BE2C (cell line): ENCODE measurements around the gene ADAMTS18.

ENCODE experiments used
- DNase-seq: peaks from one replicate; pipeline ENCODE4 v3.0.0-alpha.2; 2020
- H3K27me3 ChIP-seq: fragments of 250-450 bp; sonication (Bioruptor Pico); 2 replicates; pipeline ENCODE4 v1.5.1; 2020; ENCODE audit warnings: mild to moderate bottlenecking
- H3K36me3 ChIP-seq: fragments of 250-450 bp; sonication (Bioruptor Pico); 2 replicates; pipeline ENCODE4 v1.5.1; 2020; ENCODE audit warnings: mild to moderate bottlenecking
- H3K4me1 ChIP-seq: fragments of 250-450 bp; sonication (Bioruptor Pico); 2 replicates; pipeline ENCODE4 v1.5.1; 2020
- H3K4me3 ChIP-seq: 2 replicates; pipeline ENCODE4 v1.5.1; 2011; ENCODE audit warnings: low read depth, low read length
- H3K9me3 ChIP-seq: fragments of 250-450 bp; sonication (Bioruptor Pico); 2 replicates; pipeline ENCODE4 v1.5.1; 2020
- CTCF ChIP-seq: IDR thresholded peaks from 2 replicates; pipeline ENCODE4 v1.5.1; 2012; ENCODE audit warnings: mild to moderate bottlenecking, low read depth, low read length

Gene ADAMTS18

GRCh38 chr16:77307426-77308162, 127.2 kb downstream of the ADAMTS18 start:
- H3K4me1 ChIP-seq, result no peaks in the 10 kb centered on the region

GRCh38 chr16:77306075-77306474, 128.8 kb downstream of the ADAMTS18 start:
- no peaks in the 10 kb centered on the region for H3K27me3 ChIP-seq
- no peak for TF ChIP-seq CTCF
- H3K4me3 ChIP-seq, result no peak overlapping the region
- H3K4me1 ChIP-seq, result no peaks in the 10 kb centered on the region
- no peaks in the 10 kb centered on the region for H3K9me3 ChIP-seq
- no peaks in the 10 kb centered on the region for H3K36me3 ChIP-seq
- DNase-seq, result no peak

More at GRCh38 chr16:77307426-77308162, 127.2 kb downstream of the ADAMTS18 start:
- H3K27me3 ChIP-seq, result no peaks in the 10 kb centered on the region
- no peaks in the 10 kb centered on the region for H3K36me3 ChIP-seq
- H3K4me3 ChIP-seq, result no peak overlapping the region
- H3K9me3 ChIP-seq, result no peaks in the 10 kb centered on the region
- TF ChIP-seq CTCF, result no peak
- no peak for DNase-seq

GRCh38 chr16:77304877-77305276, 130.0 kb downstream of the ADAMTS18 start:
- no peak for TF ChIP-seq CTCF
- no peak overlapping the region for H3K4me3 ChIP-seq
- H3K9me3 ChIP-seq, result no peaks in the 10 kb centered on the region
- no peak for DNase-seq
- H3K27me3 ChIP-seq, result no peaks in the 10 kb centered on the region
- H3K4me1 ChIP-seq, result no peaks in the 10 kb centered on the region
- no peaks in the 10 kb centered on the region for H3K36me3 ChIP-seq

GRCh38 chr16:77304134-77304533, 130.7 kb downstream of the ADAMTS18 start:
- H3K4me1 ChIP-seq, result no peaks in the 10 kb centered on the region
- no peak for DNase-seq

DNA sequence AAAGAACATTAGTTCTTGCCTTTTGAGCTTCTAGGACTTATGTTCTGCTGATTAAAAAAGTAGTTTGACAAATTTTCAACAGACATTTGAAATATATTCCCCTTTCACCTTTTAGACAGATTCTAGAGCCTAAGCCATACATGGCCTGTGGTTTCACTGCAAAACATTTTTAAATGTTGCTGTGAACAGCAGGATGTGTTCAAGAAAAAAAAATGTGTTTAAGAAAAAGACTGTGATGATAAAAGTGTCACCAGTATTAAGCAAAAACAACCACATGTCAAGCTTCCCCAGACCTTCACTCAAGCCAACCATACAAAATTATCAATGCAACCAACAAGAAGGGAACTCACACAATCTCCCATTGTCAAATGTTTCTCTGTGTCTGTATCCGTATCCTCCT, 132.2 kb downstream of the ADAMTS18 start:
- Histone ChIP-seq H3K27me3 (no peaks in the 10 kb centered on the region), H3K9me3 (no peaks in the 10 kb centered on the region), H3K36me3 (no peaks in the 10 kb centered on the region), H3K4me1 (no peaks in the 10 kb centered on the region), H3K4me3 (no peak overlapping the region)
- TF ChIP-seq CTCF, result no peak
- no peak for DNase-seq

More at GRCh38 chr16:77304134-77304533, 130.7 kb downstream of the ADAMTS18 start:
- Histone ChIP-seq H3K27me3 (no peaks in the 10 kb centered on the region), H3K9me3 (no peaks in the 10 kb centered on the region), H3K36me3 (no peaks in the 10 kb centered on the region), H3K4me3 (no peak overlapping the region)
- TF ChIP-seq CTCF, result no peak

GRCh38 chr16:77302249-77302648, 132.6 kb downstream of the ADAMTS18 start:
- TF ChIP-seq CTCF, result no peak
- no peaks in the 10 kb centered on the region for H3K9me3 ChIP-seq
- no peaks in the 10 kb centered on the region for H3K27me3 ChIP-seq
- no peaks in the 10 kb centered on the region for H3K36me3 ChIP-seq
- DNase-seq, result no peak
- no peak overlapping the region for H3K4me3 ChIP-seq
- H3K4me1 ChIP-seq, result no peaks in the 10 kb centered on the region
